ENCODE data around the gene PDE8B. TPM values are rescaled to one million over a fixed set of nuclear protein-coding genes. Genes with fewer than 3 reads are reported as not detected.

PDE8B gene
- total RNA-seq, 2 experiments from 2014 or later = not detected

GRCh38 chr5:77423022-77423750 is 212.7 kb downstream of the PDE8B start:
- Mint-ChIP-seq H3K27me3 (peaks cover 2% of the 10 kb centered on the region), H3K27ac (no peak overlapping the region), H3K36me3 (peaks cover 4% of the 10 kb centered on the region), H3K9me3 (peaks cover 3% of the 10 kb centered on the region), H3K4me1 (ENCODE audit: low read depth) (no peaks in the 10 kb centered on the region), H3K4me3 (no peak overlapping the region)
- ChIA-PET CTCF (no interaction called here), POLR2A (no interaction called here)
- intact Hi-C loops (cut with micrococcal nuclease) = no loop called here
- no peak for DNase-seq

GRCh38 chr5:77424921-77425320 is 214.4 kb downstream of the PDE8B start:
- intact Hi-C loops (cut with micrococcal nuclease) = no loop called here
- H3K27me3 Mint-ChIP-seq = peaks cover 2% of the 10 kb centered on the region
- H3K9me3 Mint-ChIP-seq = peaks cover 3% of the 10 kb centered on the region
- H3K4me3 Mint-ChIP-seq = no peak overlapping the region
- ChIA-PET CTCF (no interaction called here), POLR2A (no interaction called here)
- H3K4me1 Mint-ChIP-seq (ENCODE audit: low read depth) = no peaks in the 10 kb centered on the region
- DNase-seq = no peak
- peaks cover 4% of the 10 kb centered on the region for H3K36me3 Mint-ChIP-seq
- H3K27ac Mint-ChIP-seq = no peak overlapping the region

- ChIA-PET POLR2A (no interaction called here), CTCF (interaction anchor here (1.0 to 1.2 kb wide), 2 partner anchors 11 to 66 kb away, joined by 3 read pairs; no protein-coding TSS in a partner anchor)
- Mint-ChIP-seq H3K4me1 (ENCODE audit: low read depth) (no peaks in the 10 kb centered on the region), H3K9me3 (peaks cover 3% of the 10 kb centered on the region), H3K27ac (no peak overlapping the region), H3K27me3 (peaks cover 2% of the 10 kb centered on the region), H3K36me3 (peaks cover 4% of the 10 kb centered on the region), H3K4me3 (no peak overlapping the region)
- intact Hi-C loops (cut with micrococcal nuclease) = no loop called here
- no peak for DNase-seq
Observed at GRCh38 chr5:77425420-77425819, 214.9 kb downstream of the PDE8B start.

- intact Hi-C loops (cut with micrococcal nuclease) = no loop called here
- Mint-ChIP-seq H3K9me3 (peaks cover 3% of the 10 kb centered on the region), H3K36me3 (peaks cover 6% of the 10 kb centered on the region), H3K4me1 (ENCODE audit: low read depth) (peaks cover 2% of the 10 kb centered on the region), H3K4me3 (no peak overlapping the region), H3K27me3 (no peaks in the 10 kb centered on the region), H3K27ac (no peak overlapping the region)
- POLR2A ChIA-PET = no interaction called here
- CTCF ChIA-PET = interaction anchor here (1.0 to 1.3 kb wide), 3 partner anchors 8 to 65 kb away, joined by 3 to 5 read pairs (median 3); no protein-coding TSS in a partner anchor
- DNase-seq = no peak
Observed at GRCh38 chr5:77425998-77426659, 215.6 kb downstream of the PDE8B start.

GRCh38 chr5:77426670-77427069 is 216.2 kb downstream of the PDE8B start:
- ChIA-PET POLR2A (no interaction called here), CTCF (interaction anchor here (0.7 to 1.3 kb wide), 3 partner anchors 9 to 10 kb away, joined by 3 to 5 read pairs (median 3); no protein-coding TSS in a partner anchor)
- no peak overlapping the region for H3K4me3 Mint-ChIP-seq
- peaks cover 3% of the 10 kb centered on the region for H3K9me3 Mint-ChIP-seq
- no peak overlapping the region for H3K27ac Mint-ChIP-seq
- H3K27me3 Mint-ChIP-seq = no peaks in the 10 kb centered on the region
- no peak for DNase-seq
- intact Hi-C loops (cut with micrococcal nuclease) = no loop called here
- H3K4me1 Mint-ChIP-seq (ENCODE audit: low read depth) = peaks cover 6% of the 10 kb centered on the region
- H3K36me3 Mint-ChIP-seq = peaks cover 6% of the 10 kb centered on the region

GRCh38 chr5:77427998-77428397 is 217.5 kb downstream of the PDE8B start:
- H3K36me3 Mint-ChIP-seq = peaks cover 13% of the 10 kb centered on the region
- H3K4me1 Mint-ChIP-seq (ENCODE audit: low read depth) = peaks cover 6% of the 10 kb centered on the region
- no peaks in the 10 kb centered on the region for H3K27me3 Mint-ChIP-seq
- H3K9me3 Mint-ChIP-seq = peaks cover 3% of the 10 kb centered on the region
- CTCF ChIA-PET = interaction anchor here (1.1 kb wide), 1 partner anchor 9 kb away, joined by 5 read pairs; no protein-coding TSS in a partner anchor
- POLR2A ChIA-PET = no interaction called here
- H3K4me3 Mint-ChIP-seq = no peak overlapping the region
- DNase-seq = no peak
- intact Hi-C loops (cut with micrococcal nuclease) = no loop called here
- H3K27ac Mint-ChIP-seq = no peak overlapping the region

GRCh38 chr5:77428526-77428925 is 218.0 kb downstream of the PDE8B start:
- no peak overlapping the region for H3K27ac Mint-ChIP-seq
- intact Hi-C loops (cut with micrococcal nuclease) = no loop called here
- no peaks in the 10 kb centered on the region for H3K27me3 Mint-ChIP-seq
- CTCF ChIA-PET = no interaction called here
- H3K36me3 Mint-ChIP-seq = peaks cover 16% of the 10 kb centered on the region
- POLR2A ChIA-PET = no interaction called here
- no peak overlapping the region for H3K4me3 Mint-ChIP-seq
- peaks cover 6% of the 10 kb centered on the region for H3K4me1 Mint-ChIP-seq (ENCODE audit: low read depth)
- no peak for DNase-seq
- H3K9me3 Mint-ChIP-seq = no peaks in the 10 kb centered on the region

GRCh38 chr5:77430726-77431125 is 220.2 kb downstream of the PDE8B start:
- Mint-ChIP-seq H3K4me1 (ENCODE audit: low read depth) (peaks cover 6% of the 10 kb centered on the region), H3K27ac (no peak overlapping the region), H3K9me3 (no peaks in the 10 kb centered on the region), H3K4me3 (no peak overlapping the region), H3K36me3 (peaks cover 24% of the 10 kb centered on the region), H3K27me3 (no peaks in the 10 kb centered on the region)
- no peak for DNase-seq
- intact Hi-C loops (cut with micrococcal nuclease) = no loop called here
- ChIA-PET CTCF (no interaction called here), POLR2A (no interaction called here)

- DNase-seq = no peak
- intact Hi-C loops (cut with micrococcal nuclease) = no loop called here
- Mint-ChIP-seq H3K36me3 (peaks cover 29% of the 10 kb centered on the region), H3K9me3 (no peaks in the 10 kb centered on the region), H3K4me1 (ENCODE audit: low read depth) (peaks cover 6% of the 10 kb centered on the region), H3K27me3 (no peaks in the 10 kb centered on the region), H3K27ac (no peak overlapping the region), H3K4me3 (no peak overlapping the region)
- CTCF ChIA-PET = no interaction called here
- POLR2A ChIA-PET = no interaction called here
Observed at GRCh38 chr5:77431286-77431685, 220.8 kb downstream of the PDE8B start.

- intact Hi-C loops (cut with micrococcal nuclease) = no loop called here
- Mint-ChIP-seq H3K27ac (no peak overlapping the region), H3K4me1 (ENCODE audit: low read depth) (peaks cover 6% of the 10 kb centered on the region), H3K9me3 (no peaks in the 10 kb centered on the region), H3K36me3 (peaks cover 33% of the 10 kb centered on the region), H3K27me3 (no peaks in the 10 kb centered on the region), H3K4me3 (no peak overlapping the region)
- ChIA-PET CTCF (no interaction called here), POLR2A (no interaction called here)
- no peak for DNase-seq
Observed at GRCh38 chr5:77431719-77432118, 221.2 kb downstream of the PDE8B start.

GRCh38 chr5:77437194-77437593 is 226.7 kb downstream of the PDE8B start:
- H3K27ac Mint-ChIP-seq = no peak overlapping the region
- DNase-seq = no peak
- peaks cover 32% of the 10 kb centered on the region for H3K36me3 Mint-ChIP-seq
- H3K4me1 Mint-ChIP-seq (ENCODE audit: low read depth) = no peaks in the 10 kb centered on the region
- ChIA-PET POLR2A (no interaction called here), CTCF (interaction anchor here (1.0 to 2.6 kb wide), 4 partner anchors 9 to 292 kb away, joined by 3 to 13 read pairs (median 4); partner anchors contain the start of gene WDR41)
- intact Hi-C loops (cut with micrococcal nuclease) = loop anchor here (5.0 kb wide), 1 partner anchor 295 kb away; no protein-coding TSS in a partner anchor
- no peaks in the 10 kb centered on the region for H3K27me3 Mint-ChIP-seq
- H3K4me3 Mint-ChIP-seq = no peak overlapping the region
- no peaks in the 10 kb centered on the region for H3K9me3 Mint-ChIP-seq

- H3K27ac Mint-ChIP-seq = no peak overlapping the region
- no peaks in the 10 kb centered on the region for H3K9me3 Mint-ChIP-seq
- H3K4me3 Mint-ChIP-seq = no peak overlapping the region
- H3K27me3 Mint-ChIP-seq = no peaks in the 10 kb centered on the region
- intact Hi-C loops (cut with micrococcal nuclease) = loop anchor here (5.0 kb wide), 1 partner anchor 296 kb away; no protein-coding TSS in a partner anchor
- peaks cover 26% of the 10 kb centered on the region for H3K36me3 Mint-ChIP-seq
- CTCF ChIA-PET = no interaction called here
- H3K4me1 Mint-ChIP-seq (ENCODE audit: low read depth) = no peaks in the 10 kb centered on the region
- no peak for DNase-seq
- POLR2A ChIA-PET = no interaction called here
Observed at GRCh38 chr5:77438071-77438470, 227.6 kb downstream of the PDE8B start.

- Mint-ChIP-seq H3K27ac (no peak overlapping the region), H3K36me3 (peaks cover 35% of the 10 kb centered on the region), H3K27me3 (no peaks in the 10 kb centered on the region), H3K9me3 (peaks cover 5% of the 10 kb centered on the region), H3K4me1 (ENCODE audit: low read depth) (no peaks in the 10 kb centered on the region), H3K4me3 (no peak overlapping the region)
- no peak for DNase-seq
- intact Hi-C loops (cut with micrococcal nuclease) = no loop called here
- CTCF ChIA-PET = no interaction called here
- POLR2A ChIA-PET = no interaction called here
Observed at GRCh38 chr5:77443670-77444069, 233.2 kb downstream of the PDE8B start.
